Astrocyte of the hippocampus (primary cell): ENCODE results near the gene SENP3.

Experiments used
- DNase-seq: peaks from one replicate; pipeline ENCODE4 v3.0.0; 2011; ENCODE audit warnings: low read depth, low spot score

The SENP3 gene

GRCh38 chr17:7576432-7576937, 14.8 kb downstream of the SENP3 start:
- no peak for DNase-seq

GRCh38 chr17:7577327-7578199, 15.8 kb downstream of the SENP3 start:
- DNase-seq = no peak

- DNase-seq = peak; percentile 69
These were observed 17.5 kb downstream of the SENP3 start, which contains the start of gene CD68 for GRCh38 chr17:7579001-7579833. CD68 (plus strand) TSS chr17:7579638; CDS start chr17:7579678, 40 bp downstream.

- DNase-seq = no peak
These were observed 18.3 kb downstream of the SENP3 start for GRCh38 chr17:7579834-7580603.

- DNase-seq = no peak
These were observed 19.2 kb downstream of the SENP3 start for GRCh38 chr17:7580604-7581575.

GRCh38 chr17:7582396-7583252, 20.9 kb downstream of the SENP3 start:
- DNase-seq = no peak

- peak; percentile 99 for DNase-seq
These were observed 21.8 kb downstream of the SENP3 start, which contains the start of gene MPDU1 for GRCh38 chr17:7583253-7584109. MPDU1 (plus strand) TSS chr17:7583852; CDS start chr17:7583863, 11 bp downstream.

- no peak for DNase-seq
These were observed 25.1 kb downstream of the SENP3 start for GRCh38 chr17:7586673-7587419.

- peak; percentile 93 for DNase-seq
These were observed 25.9 kb downstream of the SENP3 start for GRCh38 chr17:7587420-7588151.

GRCh38 chr17:7588553-7589203, 27.0 kb downstream of the SENP3 start:
- DNase-seq = no peak

GRCh38 chr17:7589204-7589868, 27.6 kb downstream of the SENP3 start:
- DNase-seq = peak; percentile 94

- peak; percentile 53 for DNase-seq
These were observed 28.4 kb downstream of the SENP3 start, which contains the start of gene SOX15 for GRCh38 chr17:7589891-7590691. SOX15 (minus strand) TSS chr17:7590094; CDS start chr17:7589676, 418 bp downstream.

- peak; percentile 86 for DNase-seq
These were observed 29.0 kb downstream of the SENP3 start for GRCh38 chr17:7590743-7591142.

- no peak for DNase-seq
These were observed 29.9 kb downstream of the SENP3 start for GRCh38 chr17:7591596-7591995.
